Activated CD4-positive, CD25-positive, alpha-beta regulatory T cell treated with anti-CD3 and anti-CD28 coated beads, Interleukin-2, amount 50 U/mL, for 16 hours (primary cell): ENCODE measurements around the gene SERPINI1.

Experiments
- DNase-seq: peaks from one replicate; pipeline ENCODE4 v3.0.0-alpha.2; 2020; ENCODE audit warnings: low read depth, low spot score

SERPINI1 gene, protein sequence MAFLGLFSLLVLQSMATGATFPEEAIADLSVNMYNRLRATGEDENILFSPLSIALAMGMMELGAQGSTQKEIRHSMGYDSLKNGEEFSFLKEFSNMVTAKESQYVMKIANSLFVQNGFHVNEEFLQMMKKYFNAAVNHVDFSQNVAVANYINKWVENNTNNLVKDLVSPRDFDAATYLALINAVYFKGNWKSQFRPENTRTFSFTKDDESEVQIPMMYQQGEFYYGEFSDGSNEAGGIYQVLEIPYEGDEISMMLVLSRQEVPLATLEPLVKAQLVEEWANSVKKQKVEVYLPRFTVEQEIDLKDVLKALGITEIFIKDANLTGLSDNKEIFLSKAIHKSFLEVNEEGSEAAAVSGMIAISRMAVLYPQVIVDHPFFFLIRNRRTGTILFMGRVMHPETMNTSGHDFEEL

GRCh38 chr3:167735233-167736138, at the start of gene SERPINI1:
Gene SERPINI1, plus strand, starts transcription at chr3:167735721. Its CDS starts 53,408 bp downstream, at chr3:167789129.
- DNase-seq = peak; percentile 50

DNA sequence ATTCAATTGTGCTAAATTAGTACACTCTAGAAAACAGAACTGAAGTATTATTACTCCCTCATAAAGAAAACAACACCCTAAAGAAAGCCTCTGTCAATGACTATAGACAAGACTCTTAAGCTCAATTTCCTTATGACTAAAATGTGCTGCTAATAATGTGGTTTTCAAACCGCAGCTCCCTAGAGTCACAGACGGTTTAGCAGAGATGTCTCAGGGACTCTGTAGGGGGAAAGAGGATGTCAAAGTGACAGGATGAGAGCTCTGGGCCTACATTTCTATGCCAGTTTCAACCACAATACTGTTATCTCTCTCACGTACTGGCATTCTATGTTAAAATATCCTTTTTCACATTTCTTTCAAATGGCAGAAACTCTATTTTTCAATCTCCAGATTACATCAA, 44.2 kb upstream of the SERPINI1 start:
- DNase-seq = peak; percentile 17

GRCh38 chr3:167694121-167694520, 41.4 kb upstream of the SERPINI1 start:
- DNase-seq = no peak

- no peak for DNase-seq
Measured at GRCh38 chr3:167700046-167700445, 35.5 kb upstream of the SERPINI1 start.

DNA sequence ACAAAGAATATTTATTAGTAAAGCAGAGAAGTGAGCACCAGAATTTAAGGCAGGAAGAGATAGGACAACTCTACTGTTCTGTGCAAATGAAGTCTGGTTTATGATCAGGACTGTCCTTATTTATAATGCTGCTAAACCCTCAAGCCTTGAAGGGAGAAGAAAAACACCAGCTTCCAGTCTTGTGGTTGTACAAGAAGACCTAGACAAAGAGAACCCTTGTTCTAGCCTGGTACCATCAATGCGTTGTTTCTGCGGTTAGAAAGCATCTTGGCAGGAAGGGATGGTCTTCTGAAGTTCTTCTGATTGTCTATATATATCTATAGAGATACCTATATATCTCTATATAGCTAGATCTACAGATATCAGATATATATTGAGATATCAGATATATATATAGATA, 34.6 kb upstream of the SERPINI1 start:
- DNase-seq = no peak

- no peak for DNase-seq
Measured at GRCh38 chr3:167705840-167706239, 29.7 kb upstream of the SERPINI1 start.

DNA sequence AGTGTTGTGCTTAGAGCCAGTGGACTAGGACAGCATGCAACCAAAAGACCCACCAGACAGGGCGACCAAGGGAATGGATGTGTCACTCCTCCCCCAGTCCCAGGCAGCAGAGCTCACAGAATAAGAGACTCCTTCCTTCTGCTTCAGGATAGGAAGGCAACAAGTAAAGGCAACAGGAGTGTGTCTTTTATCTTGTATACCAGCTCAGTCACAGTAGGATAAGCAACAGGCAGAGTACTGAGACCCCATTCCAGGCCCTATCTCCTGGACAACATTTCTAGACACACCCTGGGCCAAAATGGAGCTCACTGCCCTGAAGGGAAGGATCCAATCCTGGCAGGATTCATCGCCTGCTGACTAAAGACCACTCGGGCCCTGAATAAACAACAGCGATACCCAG, 25.8 kb upstream of the SERPINI1 start:
- no peak for DNase-seq

- DNase-seq = no peak
Measured at GRCh38 chr3:167710552-167710951, 25.0 kb upstream of the SERPINI1 start.

GRCh38 chr3:167711439-167711838, 24.1 kb upstream of the SERPINI1 start:
- DNase-seq = no peak

GRCh38 chr3:167712445-167712844, 23.1 kb upstream of the SERPINI1 start:
- no peak for DNase-seq

DNA sequence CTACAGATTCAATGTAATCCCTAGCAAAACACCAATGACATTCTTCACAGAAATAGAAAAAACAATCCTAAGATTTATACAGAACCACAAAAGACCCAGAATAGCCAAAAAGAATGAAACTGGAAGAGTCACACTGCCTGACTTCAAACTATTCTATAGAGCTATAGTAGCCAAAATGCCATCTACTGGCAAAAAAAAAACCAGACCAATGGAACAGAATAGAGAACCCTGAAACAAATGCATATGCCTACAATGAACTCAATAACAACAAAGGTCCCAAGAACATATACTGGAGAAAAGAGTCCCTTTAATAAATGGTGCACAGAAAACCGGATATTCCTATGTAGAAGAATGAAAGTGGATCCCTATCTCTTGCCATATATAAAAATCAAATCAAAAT, 20.6 kb upstream of the SERPINI1 start:
- DNase-seq = no peak

- DNase-seq = no peak
Measured at GRCh38 chr3:167716920-167717319, 18.6 kb upstream of the SERPINI1 start.

DNA sequence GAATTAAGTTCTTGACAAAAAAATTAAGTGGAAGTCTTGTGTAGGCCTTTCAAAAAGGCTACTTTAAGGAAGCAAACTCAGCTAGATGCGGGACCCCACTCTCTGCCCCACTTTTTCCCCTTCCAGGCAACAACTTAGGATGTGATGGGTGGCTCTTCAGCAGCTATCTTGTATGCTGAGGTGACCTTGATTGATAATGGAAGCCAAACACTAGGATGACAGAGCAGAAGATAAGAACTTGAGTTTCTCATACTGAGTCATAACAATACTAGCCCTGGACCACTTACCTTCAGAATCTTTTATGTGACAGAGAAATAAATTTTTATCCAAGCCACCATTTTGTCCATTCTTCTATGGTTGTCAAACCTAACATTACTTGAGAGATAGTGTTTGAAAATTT, 16.9 kb upstream of the SERPINI1 start:
- DNase-seq = no peak

GRCh38 chr3:167723025-167723512, 12.5 kb upstream of the SERPINI1 start:
- no peak for DNase-seq

GRCh38 chr3:167723872-167724271, 11.6 kb upstream of the SERPINI1 start:
- DNase-seq = no peak

DNA sequence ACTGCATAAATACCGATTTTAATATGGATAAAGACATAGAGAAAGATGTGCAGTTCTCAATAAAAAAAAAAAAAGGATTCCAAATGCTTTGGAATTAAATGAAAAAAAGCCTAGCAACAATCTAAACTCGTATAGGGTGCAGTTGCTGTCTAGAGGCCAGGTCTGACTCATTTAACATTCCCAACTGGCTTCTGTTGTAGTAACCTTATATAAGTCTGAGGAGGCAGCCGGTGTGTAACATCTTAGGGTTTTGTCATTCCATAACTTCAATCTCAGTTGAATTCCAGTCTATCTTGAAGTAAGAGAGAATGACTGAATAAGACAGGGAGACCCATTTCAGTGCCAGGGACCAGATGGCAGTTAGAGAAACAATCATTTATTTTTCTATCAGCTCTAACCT, 7.3 kb upstream of the SERPINI1 start:
- DNase-seq = no peak

DNA sequence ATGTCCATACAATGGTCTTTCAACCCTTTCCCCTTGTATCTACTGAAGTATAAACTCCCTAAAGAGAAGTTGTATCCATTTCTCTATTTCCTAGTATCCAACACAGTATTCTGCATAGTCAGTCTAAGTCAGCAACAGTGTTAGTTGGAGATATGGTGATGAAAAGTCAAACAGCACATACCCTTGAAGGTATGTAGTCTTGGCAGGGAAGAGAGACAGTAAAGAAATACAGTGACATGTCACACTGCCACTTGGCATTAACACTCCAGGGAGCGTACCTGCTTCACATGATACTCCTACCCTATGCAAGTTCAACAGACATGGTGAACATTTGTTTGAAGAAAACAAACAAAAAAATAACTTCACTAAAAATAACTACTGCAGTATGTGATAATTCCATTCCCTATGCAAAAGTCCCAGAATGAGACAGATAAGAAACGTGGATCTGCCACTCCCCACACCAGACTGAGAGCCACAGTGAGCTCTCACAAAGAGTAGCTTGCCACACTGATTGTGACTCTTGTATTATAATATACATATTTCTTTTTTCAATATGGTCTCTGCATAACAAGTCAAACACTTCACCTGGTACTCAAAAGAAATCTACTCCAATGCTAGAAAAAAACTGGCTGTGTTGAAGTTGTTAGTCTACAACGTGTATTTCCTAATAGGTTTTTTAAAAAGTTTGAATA, 6.7 kb upstream of the SERPINI1 start:
- DNase-seq = no peak

DNA sequence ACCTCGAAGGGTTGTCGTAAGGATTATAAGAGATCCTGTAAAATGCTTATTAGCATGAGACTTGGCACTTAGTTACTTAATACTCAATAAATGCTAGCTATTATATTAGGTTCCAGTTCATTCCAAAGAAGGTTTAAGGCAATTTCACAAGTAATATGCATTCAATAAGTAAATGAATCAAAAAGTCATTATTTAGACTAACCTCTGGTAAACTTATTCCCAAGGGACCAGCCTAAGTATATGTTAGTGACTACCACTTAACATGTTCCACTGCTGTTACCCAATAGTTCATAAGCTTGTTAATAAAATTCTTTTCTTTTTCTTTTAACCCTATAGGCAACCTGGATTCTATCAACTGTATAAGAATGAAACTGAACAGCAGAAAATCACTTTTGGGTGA, 5.9 kb upstream of the SERPINI1 start:
- no peak for DNase-seq

DNA sequence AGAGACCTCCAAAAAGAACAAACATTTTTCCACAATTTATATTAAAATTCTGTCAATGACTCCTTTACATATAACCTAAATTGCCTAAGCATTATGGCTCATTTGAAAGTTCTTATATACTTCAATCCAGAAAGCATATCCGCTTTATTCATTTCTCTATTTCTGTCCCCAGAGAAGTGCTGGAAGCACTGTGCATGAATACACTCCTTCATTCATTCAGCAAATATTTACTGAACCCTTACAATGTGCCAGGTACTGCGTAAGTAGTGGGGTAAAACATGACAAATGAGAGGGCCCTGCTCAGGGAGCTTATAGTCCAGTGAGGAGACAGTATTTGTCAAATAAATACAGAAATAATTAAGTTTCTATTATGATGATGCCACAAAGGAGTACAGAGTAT, 4.1 kb upstream of the SERPINI1 start:
- no peak for DNase-seq

GRCh38 chr3:167732313-167733065, 3.0 kb upstream of the SERPINI1 start:
- no peak for DNase-seq

GRCh38 chr3:167733961-167734497, 1.5 kb upstream of the SERPINI1 start:
- no peak for DNase-seq
